H1 (cell line): ENCODE results near the gene ELF4. TPM values are rescaled to one million over a fixed set of nuclear protein-coding genes. Genes with fewer than 3 reads are reported as not detected.

ENCODE experiments used
- BCL11A ChIP-seq, 2 experiments: IDR thresholded peaks; one replicate each; pipeline ENCODE4 v1.6.1; 2011; ENCODE audit warnings: low read depth in 2 of 2, low read length in 2 of 2, mild to moderate bottlenecking in 2 of 2
- CBX5 ChIP-seq: fragments of 300-800, 300-1000 bp; sonication (generic); IDR thresholded peaks from 2 replicates; pipeline ENCODE4 v1.7.1; 2016; ENCODE audit warnings: antibody characterized with exemption, low read length, low read depth
- CTBP2 ChIP-seq: IDR thresholded peaks from 2 replicates; pipeline ENCODE4 v1.7.0; 2011; ENCODE audit warnings: borderline replicate concordance, mild to moderate bottlenecking, moderate library complexity, mixed read lengths, low read length; ENCODE audit not compliant: insufficient read depth, insufficient read length
- NRF1 ChIP-seq: IDR thresholded peaks from 2 replicates; pipeline ENCODE4 v1.6.1; 2011; ENCODE audit warnings: mild to moderate bottlenecking, low read depth, low read length, improper control_type of control experiment
- POLR2AphosphoS5 ChIP-seq: IDR thresholded peaks from 2 replicates; pipeline ENCODE4 v1.6.1; 2011; ENCODE audit warnings: low read depth, low read length
- POU5F1 ChIP-seq: IDR thresholded peaks from 2 replicates; pipeline ENCODE4 v1.6.1; 2011; ENCODE audit warnings: low read depth, mild to moderate bottlenecking, low read length, moderate library complexity
- RNF2 ChIP-seq: fragments of 200-900, 300-1000 bp; sonication (generic); IDR thresholded peaks from 2 replicates; pipeline ENCODE4 v1.7.1; 2016; ENCODE audit warnings: borderline replicate concordance, low read depth, mild to moderate bottlenecking, antibody characterized with exemption, low read length; ENCODE audit not compliant: poor library complexity, severe bottlenecking; ENCODE audit errors: missing control alignments
- polyA plus RNA-seq, 7 experiments: library from polyadenylated mRNA; depleted of rRNA in 3 of 7; stranded (reverse) in 5 of 7; unstranded in 2 of 7; fragments of >200 nt in 5 of 7; fragments of 200-250 nt in 2 of 7; gene quantifications; 1 replicate in 5 of 7; 2 replicates in 1 of 7; 4 replicates in 1 of 7; pipeline versions ENCODE4 v1.2.1 to v1.2.3, GENCODE V29; 2011 to 2013; ENCODE audit warnings: missing spikeins in 2 of 7, mixed read lengths in 2 of 7
- total RNA-seq: library from RNA; stranded (reverse); fragmentation: NEBNext Ultra II Directional; extraction: Animal tissue kit (Norgen Biotek cat#: 25700); gene quantifications from 2 replicates; pipeline ENCODE4 v1.2.1, GENCODE V29; 2021

Gene ELF4
- total and polyA plus RNA-seq, 2 of the 8 experiments (the other 6 are each of a cell fraction or from before 2014, with no cell fraction given): 1.8 to 2.0 TPM

GRCh38 chrX:130018143-130018542, 92.2 kb downstream of the ELF4 start (continued):
- TF ChIP-seq CTBP2 (no peak), RNF2 (no peak), CBX5 (no peak), POU5F1 (no peak), NRF1 (no peak), BCL11A (IDR thresholded peaks at IDR 0.05; ENCODE audit: low read depth in 2 of 2, low read length in 2 of 2) (no peak), POLR2AphosphoS5 (no peak)
